ENCODE results near the gene XRN2.

Gene XRN2

DNA sequence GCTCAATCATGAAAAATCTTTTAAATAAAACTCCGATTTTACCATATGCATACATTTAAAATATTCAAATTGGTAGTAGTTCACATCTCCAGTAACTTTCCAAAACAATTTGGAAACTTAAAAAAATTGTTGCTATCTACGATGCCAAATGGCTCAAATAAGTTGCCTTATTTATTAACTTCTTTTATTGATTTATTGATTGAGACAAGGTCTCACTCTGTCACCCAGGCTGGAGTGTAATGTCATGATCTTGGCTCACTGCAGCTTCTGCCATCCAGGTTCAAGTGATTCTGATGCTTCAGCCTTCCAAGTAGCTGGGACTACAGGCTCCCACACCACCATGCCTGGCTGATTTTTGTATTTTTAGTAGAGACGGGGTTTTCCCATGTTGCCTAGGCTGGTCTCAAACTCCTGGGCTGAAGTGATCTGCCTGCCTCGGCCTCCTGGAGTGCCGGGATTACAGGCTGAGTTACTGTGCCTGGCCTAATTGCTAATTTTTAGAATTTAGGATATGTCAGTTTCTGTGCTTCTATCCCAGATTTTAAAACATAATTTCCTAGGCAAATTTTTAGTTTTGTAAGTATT lies 81.3 kb downstream of the XRN2 start:
- no peak for DNase-seq (ENCODE audit: low read depth in 2 of 2, low spot score in 1 of 2)

DNA sequence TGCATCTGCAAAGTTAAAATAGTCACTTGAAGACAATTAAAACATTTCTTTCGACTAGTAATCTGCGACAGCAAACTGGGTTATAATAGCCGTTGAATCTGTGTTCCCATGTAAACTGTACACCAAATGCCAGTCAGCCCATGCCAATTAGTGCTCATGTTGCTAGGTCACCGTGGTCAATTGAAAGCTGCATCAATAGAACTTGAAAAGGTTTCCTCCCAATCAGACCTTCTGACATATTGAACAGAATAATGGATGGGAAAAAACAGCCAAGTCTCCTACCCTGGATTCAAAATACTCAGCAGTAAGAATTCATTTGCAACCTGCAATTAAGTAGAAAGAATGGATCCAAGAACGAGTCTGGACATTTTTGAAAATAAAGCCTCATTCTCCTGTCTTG lies 83.0 kb downstream of the XRN2 start:
- DNase-seq (ENCODE audit: low read depth in 2 of 2, low spot score in 1 of 2), result no peak

DNA sequence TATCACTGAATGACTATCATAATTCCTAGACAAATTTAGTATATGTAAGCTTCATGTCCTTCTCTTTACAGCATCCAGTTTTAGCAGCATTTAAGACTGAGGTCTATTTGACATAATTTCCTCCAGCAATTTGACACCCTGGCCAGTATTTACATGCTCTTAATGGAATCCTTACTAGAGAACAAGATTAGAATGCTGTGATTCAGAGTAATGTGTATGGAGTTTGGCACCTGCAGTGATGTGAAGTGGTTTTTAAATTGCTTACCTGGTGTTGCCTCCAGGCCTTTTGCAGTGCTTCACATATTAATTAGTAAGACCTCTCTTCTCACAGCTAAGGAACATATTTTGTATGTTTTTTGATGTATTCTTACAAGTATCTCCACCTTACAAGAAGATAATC lies 84.4 kb downstream of the XRN2 start:
- no peak for DNase-seq (ENCODE audit: low read depth in 2 of 2, low spot score in 1 of 2)

DNA sequence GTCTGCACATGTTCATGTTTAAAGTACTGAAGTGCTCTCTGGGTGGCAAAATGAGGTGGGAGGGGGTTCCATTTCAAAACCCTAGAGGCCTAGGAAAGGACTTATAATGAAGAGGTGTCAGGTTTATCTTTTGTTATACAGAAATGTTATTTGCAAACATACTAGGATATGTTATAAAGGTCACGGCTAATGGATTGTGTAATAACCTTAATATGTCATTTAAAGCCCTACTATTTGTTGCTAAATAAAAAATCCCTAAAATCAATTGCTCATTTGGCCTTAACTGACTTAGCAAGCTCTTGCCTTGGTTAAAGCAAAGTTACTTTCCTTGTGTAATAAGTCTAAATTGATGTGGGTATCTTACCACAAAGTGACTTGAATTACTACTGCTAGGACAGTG lies 85.4 kb downstream of the XRN2 start:
- no peak for DNase-seq (ENCODE audit: low read depth in 2 of 2, low spot score in 1 of 2)

DNA sequence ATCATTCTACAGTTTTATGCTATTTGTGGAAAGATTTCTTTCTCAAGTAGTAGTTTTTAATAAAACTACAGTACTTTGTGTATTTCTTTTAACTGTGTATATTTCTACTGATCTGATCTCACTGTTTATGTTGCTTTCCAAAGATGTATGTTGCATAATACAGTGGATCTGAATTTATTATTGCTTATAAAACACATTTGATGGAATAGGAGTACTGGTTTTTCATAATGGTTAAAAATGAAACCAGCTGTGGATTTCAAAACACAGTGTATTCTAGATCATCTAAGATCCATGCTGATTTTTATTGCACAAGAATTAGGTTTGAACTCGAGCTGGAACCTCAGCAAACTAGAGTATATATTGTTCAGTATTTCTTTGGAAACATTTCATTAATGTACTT lies 86.2 kb downstream of the XRN2 start:
- no peak for DNase-seq (ENCODE audit: low read depth in 2 of 2, low spot score in 1 of 2)

DNA sequence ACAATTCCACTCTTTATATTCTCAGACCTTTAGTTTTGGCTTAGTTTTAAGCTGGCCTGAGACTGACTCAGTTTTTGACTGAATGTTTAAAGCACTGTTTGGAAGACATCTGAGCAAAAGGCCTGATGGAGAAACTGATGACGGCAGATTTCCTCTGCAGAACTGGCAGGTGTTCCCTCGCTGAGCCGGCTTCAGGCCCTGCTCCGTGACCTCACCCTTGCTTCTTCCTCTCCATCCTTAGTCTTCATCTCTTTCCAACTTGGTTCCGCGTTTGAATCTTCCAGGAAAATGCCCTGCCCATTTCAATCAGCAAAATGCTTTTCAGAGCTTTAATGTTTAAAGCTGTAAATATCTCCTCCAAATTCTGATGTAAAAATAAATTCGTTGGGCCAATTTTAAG lies 87.6 kb downstream of the XRN2 start:
- no peak for DNase-seq (ENCODE audit: low read depth in 2 of 2, low spot score in 1 of 2)

DNA sequence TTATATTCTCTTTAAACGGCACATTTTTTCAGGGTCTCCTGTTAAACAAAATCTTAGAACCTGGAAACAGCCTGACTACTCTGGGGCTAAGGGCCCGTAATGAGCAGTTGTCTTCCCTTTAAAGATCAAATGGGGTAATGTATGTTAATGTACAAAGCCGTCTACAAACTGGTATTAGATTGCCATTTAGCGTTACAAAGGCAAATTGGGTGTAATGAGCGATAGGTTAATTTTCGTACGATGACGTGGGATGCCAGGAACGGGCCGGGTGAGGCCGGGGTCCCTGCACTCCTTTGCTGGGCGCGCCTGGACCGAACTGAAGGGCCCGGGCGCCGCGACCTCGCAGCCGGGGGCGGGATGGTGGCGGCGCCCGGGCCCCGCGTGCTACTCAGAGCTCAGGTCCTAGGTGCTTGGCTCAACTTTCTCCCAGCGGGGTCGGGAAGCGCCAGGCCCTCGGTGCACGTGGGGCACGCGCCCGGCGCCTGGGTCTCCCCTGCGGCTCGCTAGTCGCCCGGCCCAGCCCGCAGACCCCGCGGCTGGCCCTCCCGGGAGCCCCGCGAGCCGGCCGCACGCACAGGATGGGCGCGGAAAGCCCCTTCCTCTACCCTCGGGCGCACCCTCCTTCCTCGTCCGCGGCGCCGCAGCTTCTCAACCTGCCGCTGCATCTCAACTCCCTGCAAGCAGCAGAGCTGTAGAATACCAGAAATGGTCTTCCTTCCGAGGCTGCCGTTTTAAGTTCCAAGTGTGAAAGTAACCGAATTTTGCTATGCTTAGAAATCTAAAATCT lies 88.2 kb downstream of the XRN2 start:
- DNase-seq (ENCODE audit: low read depth in 2 of 2, low spot score in 1 of 2), result no peak

DNA sequence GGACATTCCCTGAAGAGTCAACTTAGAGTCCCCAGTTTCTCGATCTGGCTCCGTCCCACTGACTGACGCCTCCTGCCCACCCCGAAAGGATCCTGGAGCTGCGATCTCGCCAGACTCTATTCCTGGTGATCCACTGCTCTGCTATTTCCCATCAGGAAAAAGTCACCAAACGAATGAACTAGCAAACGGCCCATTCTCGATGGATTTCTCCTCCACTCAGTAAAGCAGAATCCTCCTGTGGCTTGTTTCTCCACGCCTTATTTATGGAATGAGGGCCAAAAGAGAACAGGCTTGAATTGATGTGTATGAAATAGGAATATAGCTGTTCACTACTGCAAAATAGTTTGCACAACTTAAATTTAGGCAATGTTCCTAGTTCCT lies 88.8 kb downstream of the XRN2 start:
- DNase-seq (ENCODE audit: low read depth in 2 of 2, low spot score in 1 of 2), result no peak

DNA sequence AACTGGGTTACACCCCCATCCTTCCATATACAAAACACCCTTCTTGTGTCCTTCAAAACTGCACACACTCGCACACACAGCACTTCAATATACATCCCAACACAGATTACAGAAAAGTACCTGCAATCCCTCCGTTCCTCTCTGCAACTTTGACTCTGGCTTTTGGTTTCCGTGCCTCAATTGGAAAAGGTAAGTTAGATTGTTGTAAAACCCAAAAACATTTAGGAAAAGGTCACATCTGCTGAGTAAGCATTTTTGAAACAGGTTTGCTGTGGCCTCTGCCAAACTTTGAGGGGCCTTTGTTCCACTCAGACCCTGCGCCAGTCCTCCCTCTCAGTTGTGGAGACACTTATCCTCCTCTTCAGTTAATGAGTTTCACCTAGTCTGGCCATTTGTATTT lies 90.0 kb downstream of the XRN2 start:
- no peak for DNase-seq (ENCODE audit: low read depth in 2 of 2, low spot score in 1 of 2)

DNA sequence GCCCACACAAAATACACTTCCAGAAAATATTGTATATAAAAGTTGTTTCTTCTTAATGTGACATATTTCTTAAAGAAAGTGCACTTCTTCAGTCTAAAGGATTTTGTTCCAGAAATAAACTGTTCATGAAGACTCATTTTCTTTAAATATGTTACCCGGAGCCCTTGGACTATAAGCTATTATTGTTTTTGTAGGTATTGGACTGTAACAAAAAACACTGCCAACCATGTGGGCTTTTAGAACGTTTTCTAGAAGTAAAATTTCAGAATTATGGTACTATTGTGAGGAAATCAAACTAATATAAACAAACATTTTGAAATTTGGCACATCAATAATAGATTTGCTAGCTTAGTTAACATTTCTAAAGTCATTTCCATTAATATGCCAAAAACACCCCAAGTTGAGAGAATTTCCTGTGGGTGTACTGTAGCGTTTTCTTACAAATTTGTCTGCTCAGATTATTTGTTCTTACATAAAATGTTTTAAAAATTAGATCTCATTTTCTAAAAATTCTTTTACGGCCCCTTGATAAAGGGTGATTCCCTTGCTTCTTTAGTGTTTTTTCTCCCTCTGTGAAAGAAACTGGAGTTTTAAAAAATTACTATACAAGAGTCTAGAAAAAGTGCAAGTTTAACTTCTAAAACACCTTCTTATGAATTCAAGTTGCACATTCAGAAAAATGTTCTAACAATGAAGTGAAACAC lies 90.8 kb downstream of the XRN2 start:
- DNase-seq (ENCODE audit: low read depth in 2 of 2, low spot score in 1 of 2), result no peak

DNA sequence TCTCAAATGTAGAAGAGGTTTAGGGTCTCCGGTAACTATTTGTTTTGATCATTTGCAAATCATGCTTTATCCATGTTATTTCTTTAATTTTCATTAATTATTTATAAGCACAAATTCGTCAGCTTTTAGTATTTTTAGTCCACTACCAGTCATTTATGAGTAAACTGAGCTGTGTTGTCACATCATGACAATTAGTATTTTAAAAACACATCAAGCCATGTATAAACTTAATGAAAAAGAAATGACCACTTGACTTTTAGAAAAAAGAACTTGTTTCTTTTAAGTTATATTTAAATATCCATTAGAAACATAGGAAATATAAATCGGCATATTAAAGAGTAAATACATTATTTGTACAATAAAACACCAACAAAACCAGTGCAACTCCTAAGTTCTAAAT lies 91.4 kb downstream of the XRN2 start:
- DNase-seq (ENCODE audit: low read depth in 2 of 2, low spot score in 1 of 2), result no peak

DNA sequence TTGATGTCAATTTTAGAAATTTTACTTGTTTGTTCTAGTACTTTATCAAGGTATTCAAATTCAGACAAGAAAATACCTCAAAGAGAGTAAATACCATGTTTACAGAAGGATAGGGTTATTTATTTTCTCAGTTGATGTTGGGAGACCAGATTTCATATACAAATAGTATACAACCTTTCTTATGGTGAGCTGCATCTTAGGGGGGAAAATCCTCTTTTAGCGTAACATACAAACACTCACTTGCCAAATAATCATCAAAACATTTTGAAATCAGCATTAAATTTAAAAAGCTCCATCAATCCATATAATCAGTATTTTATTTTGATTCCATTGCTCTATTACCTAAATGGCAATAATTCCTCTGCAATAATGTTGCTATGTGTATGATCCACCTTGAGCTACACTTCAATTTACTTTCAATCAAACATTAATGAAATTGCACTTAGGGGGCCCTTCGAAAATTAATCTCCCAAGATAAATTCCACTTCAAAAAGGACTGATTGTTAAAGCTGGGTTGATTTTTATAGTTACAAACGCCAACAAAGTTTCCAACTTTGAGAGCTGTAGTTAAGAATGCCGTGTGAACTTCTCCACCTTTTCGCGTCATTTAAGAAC lies 92.0 kb downstream of the XRN2 start:
- no peak for DNase-seq (ENCODE audit: low read depth in 2 of 2, low spot score in 1 of 2)

DNA sequence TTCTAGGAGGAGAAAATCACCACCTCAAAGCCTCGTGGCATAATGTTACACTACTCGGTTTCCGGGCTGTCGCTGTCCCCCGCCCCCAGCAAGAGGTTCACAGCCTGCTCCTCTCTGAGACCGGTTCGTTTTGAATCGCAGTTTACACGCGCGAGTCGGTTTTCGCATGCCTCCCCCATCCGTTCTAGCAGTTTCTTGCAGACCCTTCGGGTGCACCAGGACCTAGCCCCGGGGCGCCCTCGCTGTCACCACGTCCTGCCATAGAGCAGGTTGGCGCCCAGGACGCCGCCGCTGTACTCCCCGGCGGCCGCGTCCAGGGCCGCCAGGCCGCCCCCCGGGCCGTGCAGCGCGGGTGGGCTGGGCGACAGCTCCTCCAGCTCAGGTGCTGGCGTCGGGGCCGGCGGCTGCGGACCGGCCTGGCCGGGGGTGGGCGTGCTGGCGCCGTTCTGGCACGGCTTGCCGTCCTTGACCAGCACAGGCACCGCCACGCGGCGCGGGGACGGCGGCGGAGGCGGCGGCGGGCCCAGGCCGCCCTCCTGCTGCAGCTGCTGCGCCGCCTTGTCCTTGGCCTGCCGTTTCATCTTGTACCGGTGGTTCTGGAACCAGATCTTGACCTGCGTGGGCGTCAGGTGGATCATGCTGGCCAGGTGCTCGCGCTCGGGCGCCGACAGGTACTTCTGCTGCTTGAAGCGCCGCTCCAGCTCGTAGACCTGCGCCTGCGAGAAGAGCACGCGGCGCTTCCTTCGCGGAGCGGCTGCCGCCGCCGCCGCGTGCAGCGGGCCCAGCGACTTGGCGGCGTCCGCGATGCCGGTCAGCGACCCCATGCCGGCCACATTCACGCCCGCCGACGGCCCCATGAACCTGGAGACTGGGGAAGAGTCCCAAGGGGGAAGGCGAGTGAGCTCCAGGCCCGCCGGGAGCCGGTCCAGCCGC lies 92.8 kb downstream of the XRN2 start:
- no peak for DNase-seq (ENCODE audit: low read depth in 2 of 2, low spot score in 1 of 2)

DNA sequence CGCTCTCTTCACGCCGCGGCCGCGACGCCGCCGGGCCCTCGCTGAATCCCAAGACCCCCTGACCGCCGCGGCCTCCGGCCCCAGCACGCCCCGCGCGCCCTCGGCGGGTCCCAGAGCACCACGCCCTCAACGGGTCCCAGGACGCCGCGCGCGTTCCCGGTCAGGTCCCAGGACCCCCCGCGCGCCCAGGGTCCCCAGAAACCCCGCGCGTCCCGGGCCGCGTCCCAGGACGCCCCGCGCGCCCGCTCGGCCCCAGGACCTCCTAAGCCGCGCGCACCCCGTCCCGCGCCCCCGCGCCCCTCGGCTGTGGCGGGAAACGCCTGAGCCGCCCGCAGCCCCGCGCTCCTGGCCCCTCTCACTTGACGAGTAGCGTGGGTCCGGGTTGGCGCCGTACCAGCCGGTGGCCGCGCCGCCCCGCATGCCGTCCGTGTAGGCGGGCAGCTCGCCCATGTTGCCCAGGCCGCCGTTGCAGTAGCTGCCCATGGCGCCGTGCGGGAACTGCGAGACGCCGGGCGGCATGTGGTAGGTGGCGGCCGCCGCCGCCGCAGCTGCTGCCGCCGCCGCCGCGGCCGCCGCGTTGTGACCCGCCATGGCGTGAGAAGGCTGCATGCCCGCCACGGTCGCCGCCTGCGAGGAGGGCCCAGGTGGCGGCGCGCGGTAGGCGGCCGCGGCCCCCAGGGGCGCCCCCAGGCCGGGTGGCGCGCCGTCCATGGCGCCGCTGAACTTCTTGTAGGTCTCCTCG lies 93.6 kb downstream of the XRN2 start:
- no peak for DNase-seq (ENCODE audit: low read depth in 2 of 2, low spot score in 1 of 2)

DNA sequence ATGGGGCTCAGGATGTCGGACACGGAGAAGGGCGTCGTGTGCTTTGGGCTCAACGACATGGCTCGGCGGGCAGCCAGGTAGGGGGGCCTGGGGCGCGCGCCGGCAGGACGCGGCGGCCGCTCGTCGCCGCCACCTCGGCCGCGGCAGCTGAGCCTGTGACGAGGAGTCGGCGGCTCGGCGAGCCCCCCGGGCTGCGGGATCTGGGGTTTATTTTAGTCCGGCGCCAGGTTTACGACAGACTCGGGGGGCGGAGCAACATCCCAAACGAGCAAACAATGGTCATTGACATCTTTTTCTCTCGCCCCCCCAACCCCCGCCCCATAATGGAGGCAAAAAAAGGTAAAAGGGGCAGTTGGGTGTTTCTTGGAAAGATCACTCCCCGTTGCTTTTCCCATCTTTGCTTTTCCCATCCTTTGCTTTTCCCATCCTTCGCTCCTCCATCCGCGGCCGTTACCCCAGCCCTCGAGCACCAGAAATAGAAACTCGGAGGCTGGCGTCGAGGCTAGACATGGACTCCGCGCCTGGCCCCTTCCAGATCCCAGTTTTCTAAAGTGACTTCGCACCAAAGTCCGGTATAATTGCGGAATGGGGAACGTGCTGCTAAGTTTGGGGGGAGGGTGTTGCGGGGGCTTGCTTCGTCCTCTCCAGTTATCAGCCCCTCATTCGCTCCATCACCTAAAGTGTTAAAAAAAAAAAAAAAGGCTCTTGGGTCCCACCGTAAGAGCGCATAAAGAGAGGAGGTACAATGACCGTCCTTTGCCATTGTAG lies 94.4 kb downstream of the XRN2 start, which contains the start of gene NKX2-4:
Gene NKX2-4, minus strand, starts transcription at position 186 of the 768 bp plus-strand sequence. Its CDS starts 127 bp downstream, at position 59.
- no peak for DNase-seq (ENCODE audit: low read depth in 2 of 2, low spot score in 1 of 2)

DNA sequence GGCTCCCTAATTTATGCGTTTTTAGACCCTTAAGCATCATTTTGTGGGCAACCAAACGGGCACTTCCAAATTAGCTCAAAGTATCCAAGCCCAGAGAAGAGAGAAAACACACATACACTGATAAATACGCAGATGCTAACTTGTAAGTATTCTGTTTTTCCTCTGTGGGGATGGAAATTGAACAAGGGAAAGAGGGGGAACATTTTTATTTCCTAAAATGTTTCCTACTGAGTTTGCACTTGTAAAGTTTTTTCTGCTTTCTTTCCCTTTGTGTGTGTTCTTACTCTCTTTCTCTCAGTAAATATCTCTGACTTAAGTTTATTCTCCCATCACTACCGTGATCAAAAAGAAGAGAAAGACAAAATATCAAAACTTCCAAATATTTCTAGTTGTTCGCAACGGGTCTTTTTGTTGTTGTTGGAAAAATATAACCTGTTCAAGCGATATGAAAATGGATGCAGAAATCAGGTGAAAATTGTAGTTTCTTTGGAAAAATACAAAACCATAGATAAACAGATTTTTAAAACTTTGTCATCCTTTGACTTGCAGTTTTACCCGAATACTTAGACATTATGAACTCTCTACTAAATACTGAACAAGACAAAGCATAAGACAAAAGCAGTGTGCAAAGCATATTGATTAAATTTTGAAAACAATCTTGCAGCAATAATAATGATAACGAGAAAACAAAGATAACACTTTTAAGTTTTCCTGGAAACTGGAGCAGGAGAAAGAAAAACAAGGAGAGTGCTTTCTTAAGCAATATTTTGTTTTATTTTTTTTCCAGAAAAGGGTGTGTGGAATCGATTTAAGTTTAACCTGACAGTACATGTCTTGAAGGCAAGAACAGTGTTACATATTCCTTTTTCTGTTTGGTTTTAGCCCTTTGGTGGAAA lies 95.2 kb downstream of the XRN2 start:
- no peak for DNase-seq (ENCODE audit: low read depth in 2 of 2, low spot score in 1 of 2)

DNA sequence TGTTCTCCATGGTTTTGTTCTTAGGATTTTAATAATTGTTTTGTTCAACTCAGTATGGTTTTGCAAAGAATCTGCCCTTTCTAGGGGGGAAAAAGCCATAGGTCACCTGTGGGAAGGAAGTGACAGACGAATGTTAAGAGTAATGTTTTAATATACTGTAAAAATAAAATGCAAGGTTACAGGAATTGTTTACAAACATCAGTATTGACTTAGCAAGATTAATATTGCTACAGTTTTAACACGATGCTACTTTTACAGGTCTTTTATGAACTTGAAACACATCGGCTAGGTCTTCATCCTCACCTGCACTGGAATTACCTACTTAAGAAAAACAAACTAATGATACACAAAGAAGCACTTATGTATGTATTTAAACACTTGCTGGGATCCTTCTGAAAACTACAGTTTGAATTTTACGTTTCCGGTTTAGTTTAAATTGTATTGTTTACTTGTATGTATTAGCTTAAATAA lies 95.9 kb downstream of the XRN2 start:
- DNase-seq (ENCODE audit: low read depth in 2 of 2, low spot score in 1 of 2), result no peak

DNA sequence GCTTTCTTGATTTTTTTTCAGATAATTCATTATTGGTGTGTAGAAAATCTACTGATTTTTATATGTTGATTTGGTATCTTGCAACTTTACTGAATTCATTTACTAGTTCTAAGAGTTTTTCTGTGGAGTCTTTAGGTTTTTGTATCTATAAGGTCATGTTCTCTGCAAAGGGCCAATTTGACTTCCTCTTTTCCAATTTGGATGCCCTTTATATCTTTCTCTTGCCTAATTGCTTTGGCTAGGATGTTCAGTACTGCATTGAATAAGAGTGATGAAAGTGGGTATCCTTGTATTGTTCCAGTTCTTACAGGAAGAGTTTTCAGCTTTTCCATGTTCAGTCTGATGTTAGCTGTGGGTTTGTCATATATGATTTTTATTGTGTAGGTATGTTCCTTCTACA lies 108.6 kb downstream of the XRN2 start:
- DNase-seq (ENCODE audit: low read depth in 2 of 2, low spot score in 1 of 2), result no peak
